GM19467 (cell line): Measurements from ENCODE around the gene RASGRP4.
"Not testable (repeated sequence)": the region's sequence is repeated elsewhere in the genome, so short reads cannot be mapped to it uniquely, and the experiment has no call there.

ENCODE experiments used
- ATAC-seq: cut with Tn5 transposase; IDR thresholded peaks from one replicate; pipeline ENCODE4 v1.9.1; 2021; ENCODE audit warnings: mild to moderate bottlenecking, moderate library complexity; ENCODE audit not compliant: unreplicated experiment

The RASGRP4 gene

DNA sequence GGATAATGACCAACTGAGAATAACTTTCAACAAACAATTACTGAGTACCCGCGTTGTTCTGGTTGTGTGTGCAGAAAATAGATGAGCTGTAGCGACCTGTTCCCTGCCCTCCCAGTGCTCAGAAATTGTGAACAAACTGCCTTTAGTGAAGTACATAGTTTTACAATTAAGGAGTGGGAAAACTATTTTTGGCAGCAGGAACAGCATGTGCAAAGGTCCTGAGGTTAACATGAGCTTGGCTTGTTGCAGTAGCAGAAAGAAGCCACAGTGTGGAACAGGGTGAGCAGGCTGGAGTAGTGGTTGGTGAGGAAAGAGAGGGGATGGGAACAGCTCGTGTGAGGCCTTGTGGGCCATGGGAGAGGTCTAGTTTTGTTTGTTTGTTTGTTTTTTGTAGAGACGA lies 23.5 kb upstream of the RASGRP4 start:
- ATAC-seq, result no peak

DNA sequence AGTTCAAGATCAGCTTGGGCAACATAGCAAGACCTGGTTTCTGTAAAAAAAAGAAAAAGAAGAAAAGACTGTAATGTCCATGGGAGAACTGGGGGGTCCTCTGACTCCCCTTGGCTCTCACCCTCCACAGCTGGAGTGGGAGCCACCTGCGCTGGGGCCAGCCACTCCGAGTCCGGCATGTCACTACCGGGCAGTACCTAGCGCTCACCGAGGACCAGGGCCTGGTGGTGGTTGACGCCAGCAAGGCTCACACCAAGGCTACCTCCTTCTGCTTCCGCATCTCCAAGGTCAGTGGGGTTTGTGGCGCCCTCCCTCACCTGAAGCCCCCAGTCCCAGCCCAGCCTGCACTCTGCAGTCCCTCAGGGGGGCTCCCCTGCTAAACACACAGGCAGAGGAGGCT lies 22.2 kb upstream of the RASGRP4 start:
- ATAC-seq, result no peak

DNA sequence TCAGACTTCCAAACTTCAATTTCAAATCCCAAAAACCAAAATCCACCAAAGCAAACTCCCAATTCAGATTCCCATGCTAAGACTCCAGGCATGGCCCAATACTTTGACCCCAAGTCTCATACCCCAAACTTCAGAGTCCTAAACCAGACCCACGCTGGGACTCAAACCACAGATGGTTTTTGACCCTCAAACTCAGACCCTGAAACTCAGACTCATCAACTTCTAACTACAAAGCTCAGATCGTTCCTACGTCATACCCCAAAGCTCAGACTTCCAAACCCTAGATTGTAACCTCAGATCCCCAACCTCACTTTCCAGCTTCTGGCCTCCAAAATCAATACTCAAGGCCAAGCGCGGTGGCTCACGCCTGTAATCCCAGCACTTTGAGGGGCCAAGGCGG lies 19.3 kb upstream of the RASGRP4 start:
- ATAC-seq, result no peak

GRCh38 chr19:38444026-38444425 lies 18.0 kb upstream of the RASGRP4 start:
- no peak for ATAC-seq

- ATAC-seq, result no peak
Measured at GRCh38 chr19:38443458-38443999, 17.5 kb upstream of the RASGRP4 start.

DNA sequence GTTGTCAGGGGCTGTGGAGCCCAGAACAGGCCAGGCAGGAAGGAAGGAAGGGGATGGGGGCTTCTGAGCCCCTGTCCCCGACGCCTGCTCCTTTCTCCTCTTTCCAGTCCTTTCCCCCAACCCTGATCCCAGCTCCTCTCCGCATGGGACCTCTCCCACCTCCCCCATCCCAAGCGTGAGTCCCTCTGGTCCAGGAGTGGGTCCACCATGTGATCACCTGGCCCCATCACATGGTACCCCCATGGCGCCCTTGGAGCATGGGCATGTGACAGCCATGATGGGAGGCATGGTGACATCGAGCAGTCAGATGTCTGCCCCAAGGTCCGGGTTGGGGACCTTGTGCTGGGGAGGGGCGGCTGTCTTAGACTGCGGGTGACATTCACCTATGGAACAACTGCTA lies 16.7 kb upstream of the RASGRP4 start:
- no peak for ATAC-seq

- ATAC-seq, result no peak
Measured at GRCh38 chr19:38441657-38442348, 15.8 kb upstream of the RASGRP4 start.

DNA sequence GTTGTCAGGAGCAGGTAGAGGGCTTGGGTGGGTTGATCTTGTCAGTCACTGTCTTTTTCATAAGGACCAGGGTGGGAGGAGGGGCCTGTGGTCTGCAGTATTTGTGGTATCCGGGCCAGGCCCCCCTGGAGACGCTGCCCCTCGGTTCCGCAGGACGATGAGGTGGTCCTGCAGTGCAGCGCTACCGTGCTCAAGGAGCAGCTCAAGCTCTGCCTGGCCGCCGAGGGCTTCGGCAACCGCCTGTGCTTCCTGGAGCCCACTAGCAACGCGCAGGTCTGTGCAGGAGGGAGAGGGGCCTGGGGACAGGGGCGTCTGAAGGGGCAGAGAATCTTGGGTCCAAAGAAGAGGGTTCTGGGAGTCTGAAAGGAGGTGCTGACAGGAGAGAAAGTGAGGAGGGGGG lies 14.6 kb upstream of the RASGRP4 start:
- ATAC-seq, result no peak

DNA sequence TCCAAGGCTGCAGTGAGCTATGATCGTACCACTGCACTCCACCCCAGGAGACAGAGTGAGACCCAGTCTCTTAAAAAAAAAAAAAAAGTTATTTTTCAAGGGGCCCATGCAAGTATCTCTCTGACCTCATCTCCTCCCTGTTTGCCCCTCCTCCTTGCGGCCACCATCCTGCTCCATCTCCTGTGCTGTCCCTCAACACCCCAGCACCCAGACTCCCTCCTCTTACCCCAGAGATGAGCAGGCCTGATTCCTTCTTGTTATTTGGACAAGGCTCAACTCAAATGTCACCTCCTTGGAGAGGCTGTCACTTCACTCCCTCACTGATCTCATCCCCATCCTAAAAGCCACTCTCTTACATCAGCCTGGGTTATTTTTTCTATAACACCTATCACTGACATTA lies 11.9 kb upstream of the RASGRP4 start:
- no peak for ATAC-seq

DNA sequence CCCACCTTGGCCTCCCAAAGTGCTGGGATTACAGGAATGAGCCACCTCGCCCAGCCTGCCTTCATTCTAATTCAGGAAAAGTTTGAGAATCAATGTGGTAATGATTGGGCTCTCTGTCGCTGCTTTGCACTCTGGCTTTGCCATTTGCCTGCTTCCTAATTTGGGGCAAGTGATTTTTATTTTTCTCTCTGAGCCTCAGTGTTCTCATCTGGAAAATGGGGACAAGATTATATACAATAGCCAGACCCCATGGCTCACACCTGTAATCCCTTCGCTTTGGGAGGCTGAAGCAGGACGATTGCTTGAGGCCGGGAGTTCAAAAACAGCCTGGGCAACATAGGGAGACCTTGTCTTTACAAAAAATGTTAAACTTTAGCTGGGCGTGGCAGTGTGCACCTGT lies 11.3 kb upstream of the RASGRP4 start:
- ATAC-seq, result no peak

DNA sequence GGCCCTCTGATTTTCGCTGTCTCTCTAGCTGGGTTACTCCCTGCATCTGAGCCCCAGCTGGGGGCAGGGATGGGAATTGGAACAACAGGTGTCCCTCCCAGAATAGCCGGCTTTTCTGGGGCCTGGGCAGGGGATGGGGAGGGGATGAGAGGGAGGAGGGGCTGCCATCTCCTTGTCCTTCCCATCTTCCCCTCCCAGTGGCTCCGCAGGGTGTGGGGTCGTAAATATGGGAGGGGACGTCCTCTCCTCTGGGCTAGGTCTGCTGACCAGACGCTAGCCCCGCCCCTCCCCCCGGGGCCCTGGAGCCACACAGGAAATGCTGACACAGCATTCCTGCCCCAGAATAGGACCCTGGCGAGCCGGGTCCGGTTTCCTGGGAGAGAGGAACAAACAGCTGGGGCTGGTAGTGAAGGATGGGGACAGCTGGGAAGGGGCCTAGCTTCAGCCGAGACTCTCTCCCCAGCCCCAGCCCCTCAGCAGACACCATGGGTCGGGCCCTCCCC lies 8.6 kb upstream of the RASGRP4 start:
- no peak for ATAC-seq

DNA sequence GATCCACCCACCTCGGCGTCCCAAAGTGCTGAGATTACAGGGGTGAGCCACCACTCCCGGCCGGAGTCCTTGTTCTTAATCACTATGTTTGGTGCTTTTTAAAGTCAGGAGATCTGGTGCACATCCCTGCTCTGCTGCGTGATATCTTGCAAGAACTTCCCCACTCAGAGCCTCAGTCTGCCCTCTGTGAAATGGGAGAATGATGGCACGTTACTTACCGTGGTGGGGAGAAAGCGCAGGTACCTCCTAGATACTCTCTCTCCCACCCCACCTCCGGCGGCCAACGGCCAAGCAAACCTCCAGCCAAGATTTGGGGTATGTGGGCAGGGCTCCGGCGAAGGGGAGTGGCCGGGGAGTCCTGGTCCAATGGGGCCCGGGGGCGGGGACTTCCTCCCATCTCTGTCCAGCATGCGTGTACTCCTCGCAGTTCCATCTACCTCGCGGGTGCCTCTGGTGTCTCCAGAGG lies 7.3 kb upstream of the RASGRP4 start, which contains the start of gene RYR1:
Gene RYR1 (plus strand): TSS at position 424 of the 466 bp plus-strand sequence. CDS start 139 bp downstream, outside the sequence.
- ATAC-seq, result no peak

- ATAC-seq, result no peak
Measured at GRCh38 chr19:38430931-38431330, 4.9 kb upstream of the RASGRP4 start.

GRCh38 chr19:38429811-38430156 lies 3.8 kb upstream of the RASGRP4 start:
- no peak for ATAC-seq

- no peak for ATAC-seq
Measured at GRCh38 chr19:38429055-38429810, 3.2 kb upstream of the RASGRP4 start.

DNA sequence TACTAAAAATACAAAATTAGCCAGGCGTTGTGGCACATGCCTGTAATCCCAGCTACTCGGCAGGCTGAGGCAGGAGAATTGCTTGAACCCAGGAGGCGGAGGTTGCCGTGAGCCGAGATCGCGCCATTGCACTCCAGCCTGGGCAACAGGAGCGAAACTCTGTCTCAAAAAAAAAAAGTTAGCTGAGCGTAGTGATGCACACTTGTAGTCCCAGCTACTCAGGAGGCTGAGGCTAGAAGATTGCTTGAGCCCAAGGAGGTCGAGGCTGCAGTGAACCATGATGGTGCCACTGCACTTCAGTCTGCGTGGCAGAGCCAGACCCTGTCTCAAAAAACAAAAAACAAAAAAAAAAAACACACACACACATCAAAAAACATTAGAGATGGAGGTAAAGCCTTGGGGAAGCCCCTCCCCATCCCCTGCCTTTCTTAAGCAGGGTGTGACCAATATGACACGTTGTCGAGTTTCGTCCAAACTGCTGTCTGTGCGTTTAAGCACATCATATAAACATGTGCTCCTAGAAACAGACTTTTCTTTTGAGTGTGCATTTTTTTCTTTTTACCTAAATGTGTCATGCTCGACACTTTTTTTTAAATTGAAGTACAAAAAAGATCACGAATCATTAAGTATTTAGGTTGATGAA lies 1.1 kb upstream of the RASGRP4 start:
- not testable (repeated sequence) for ATAC-seq

GRCh38 chr19:38425222-38425809 lies 703 bp downstream of the RASGRP4 start:
- no peak for ATAC-seq

DNA sequence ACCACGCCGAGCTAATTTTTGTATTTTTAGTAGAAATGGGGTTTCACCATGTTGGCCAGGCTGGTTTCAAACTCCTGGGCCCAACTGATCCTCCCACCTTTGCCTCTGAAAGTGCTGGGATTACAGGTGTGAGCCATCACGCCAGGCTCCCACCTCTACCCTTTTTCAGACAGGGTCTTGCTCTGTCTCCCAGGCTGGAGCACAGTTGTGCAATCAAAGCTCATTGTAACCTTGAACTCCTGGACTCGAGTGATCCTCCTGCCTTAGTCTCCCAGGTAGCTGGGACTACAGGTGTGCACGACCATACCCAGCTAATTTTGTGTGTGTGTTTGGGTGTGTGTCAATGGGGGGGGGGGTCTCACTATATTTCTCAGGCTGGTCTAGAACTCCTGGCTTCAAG lies 1.7 kb downstream of the RASGRP4 start:
- no peak for ATAC-seq

DNA sequence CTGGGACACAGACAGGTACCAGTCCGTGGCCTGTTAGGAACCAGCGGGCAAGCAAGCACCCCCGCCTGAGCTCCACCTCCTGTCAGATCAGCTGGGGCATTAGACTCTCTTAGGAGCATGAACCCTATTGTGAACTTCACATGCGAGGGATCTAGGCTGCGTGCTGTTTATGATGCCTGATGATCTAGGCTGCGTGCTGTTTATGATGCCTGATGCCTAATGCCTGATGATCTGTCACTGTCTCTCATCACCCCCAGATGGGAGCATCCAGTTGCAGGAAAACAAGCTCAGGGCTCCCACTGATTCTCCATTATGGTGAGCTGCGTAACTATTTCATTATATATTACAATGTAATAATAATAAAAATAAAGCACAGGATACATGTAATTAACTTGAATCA lies 3.6 kb downstream of the RASGRP4 start:
- ATAC-seq, result no peak

DNA sequence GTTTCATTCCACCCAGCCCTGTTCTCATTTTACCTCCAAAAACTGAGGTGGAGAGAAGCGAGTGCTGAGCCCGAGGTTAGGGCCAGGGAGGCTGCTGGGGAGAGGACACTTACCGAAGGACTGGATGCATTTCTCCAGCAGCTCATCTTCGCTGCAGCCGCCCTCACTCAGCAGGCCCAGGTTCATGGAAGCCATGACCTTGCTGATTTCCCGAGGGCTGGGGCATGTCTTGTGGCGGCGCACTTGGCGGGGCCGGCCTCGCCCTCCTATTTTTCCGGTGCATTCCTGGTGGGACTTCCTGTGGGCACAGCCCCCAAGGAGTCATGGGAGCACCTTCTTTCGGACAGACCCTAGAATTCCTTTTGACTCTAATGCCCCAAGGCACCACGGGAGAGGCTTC lies 4.2 kb downstream of the RASGRP4 start:
- no peak for ATAC-seq

GRCh38 chr19:38420935-38421334 lies 5.1 kb downstream of the RASGRP4 start:
- ATAC-seq, result no peak
